GM12878 (cell line): ENCODE data around the gene AKT3. TPM values are rescaled to one million over a fixed set of nuclear protein-coding genes. Genes with fewer than 3 reads are reported as not detected.

Experiments
- ATAC-seq: fragments of 200-7000 bp; cut with Tn5 transposase; 3 replicates; pipeline ENCODE4 v1.9.1; 2020; ENCODE audit warnings: mild to moderate bottlenecking, moderate library complexity
- BruUV-seq: library from RNA; stranded (reverse); fragments of 400-500 nt; replicated peaks from 2 replicates; lab custom pipeline; 2021; lab: Mats Ljungman, UMichigan
- CTCF ChIA-PET: fragments of 300-600 bp; sonication (Branson Sonifier 250); formaldehyde crosslinking; extraction: SDS; loops from one replicate; lab custom pipeline; 2021; ENCODE audit warnings: inconsistent platforms; lab: Yijun Ruan, JAX
- POLR2A ChIA-PET: fragments of 350-600 bp; formaldehyde crosslinking; extraction: SDS; loops from one replicate; lab custom pipeline; 2021; ENCODE audit warnings: inconsistent platforms; lab: Charles Lee
- RAD21 ChIA-PET: fragments of 300-600 bp; sonication (Branson Sonifier 250); formaldehyde crosslinking; loops from one replicate; lab custom pipeline; 2023; ENCODE audit warnings: antibody characterized with exemption; ENCODE audit not compliant: unreplicated experiment; lab: Charles Lee
- SMC1A ChIA-PET: fragments of 300-600 bp; sonication (Branson Sonifier 250); formaldehyde crosslinking; loops from one replicate; lab custom pipeline; 2023; ENCODE audit not compliant: unreplicated experiment, uncharacterized antibody; lab: Charles Lee
- DNase-seq: peaks from one replicate; pipeline ENCODE4 v3.0.0-alpha.2; 2011; ENCODE audit warnings: low read depth, low spot score
- FAIRE-seq: peaks from 3 replicates; lab custom pipeline; 2011; peaks lifted over from hg19 to GRCh38; lab: Jason Lieb, UNC
- H2AFZ ChIP-seq: 2 replicates; pipeline ENCODE4 v1.6.0; 2011; ENCODE audit warnings: low read depth, low read length, control low read depth; ENCODE audit not compliant: control insufficient read depth
- H3K27ac ChIP-seq: 2 replicates; pipeline ENCODE4 v1.5.1; 2011; ENCODE audit warnings: control low read depth; ENCODE audit not compliant: control insufficient read depth, insufficient read depth
- H3K27me3 ChIP-seq, 2 experiments: replicated peaks in 1 of 2; 2 replicates each; pipeline versions ENCODE4 v1.6.0 to v1.6.1; 2011; ENCODE audit warnings: low read length in 1 of 2; ENCODE audit not compliant: control insufficient read depth in 2 of 2, insufficient read depth in 2 of 2
- H3K36me3 ChIP-seq, 2 experiments: 2 replicates each; pipeline ENCODE4 v1.5.1; 2011; ENCODE audit warnings: low read length in 1 of 2; ENCODE audit not compliant: control insufficient read depth in 2 of 2, insufficient read depth in 2 of 2
- H3K4me1 ChIP-seq: 2 replicates; pipeline ENCODE4 v1.6.1; 2011; ENCODE audit warnings: mild to moderate bottlenecking, low read length, moderate library complexity, mixed read lengths; ENCODE audit not compliant: control insufficient read depth, insufficient read depth
- H3K4me2 ChIP-seq: 2 replicates; pipeline ENCODE4 v1.6.0; 2011; ENCODE audit warnings: control low read depth; ENCODE audit not compliant: control insufficient read depth, insufficient read depth
- H3K4me3 ChIP-seq: fragments of 200-600 bp; sonication (generic); 2 replicates; pipeline ENCODE4 v1.5.1; 2016
- H3K79me2 ChIP-seq: 2 replicates; pipeline ENCODE4 v1.6.0; 2011; ENCODE audit warnings: low read length; ENCODE audit not compliant: control insufficient read depth, insufficient read depth
- H3K9ac ChIP-seq: 2 replicates; pipeline ENCODE4 v1.8.0; 2011; ENCODE audit warnings: low read length, control low read depth, mixed read lengths; ENCODE audit not compliant: control insufficient read depth, insufficient read depth
- H3K9me3 ChIP-seq: replicated peaks from 3 replicates; pipeline ENCODE4 v1.5.1; 2011; ENCODE audit warnings: mild to moderate bottlenecking, low read length; ENCODE audit not compliant: control insufficient read depth, insufficient read depth
- H4K20me1 ChIP-seq: 2 replicates; pipeline ENCODE4 v1.6.0; 2011; ENCODE audit not compliant: control insufficient read depth, insufficient read depth
- ATF3 ChIP-seq: IDR thresholded peaks from 2 replicates; pipeline ENCODE4 v1.6.1; 2011; ENCODE audit warnings: low read depth, mild to moderate bottlenecking, low read length, moderate library complexity, borderline replicate concordance; ENCODE audit errors: extremely low read depth
- IRF5 ChIP-seq: fragments of 450-650 bp; IDR thresholded peaks from 2 replicates; pipeline ENCODE4 v1.6.1; 2017; ENCODE audit warnings: borderline replicate concordance
- JUNB ChIP-seq: IDR thresholded peaks from 2 replicates; pipeline ENCODE4 v1.6.1; 2016; ENCODE audit warnings: antibody characterized with exemption, mild to moderate bottlenecking
- KDM1A ChIP-seq: fragments of 200-600 bp; sonication (generic); IDR thresholded peaks from 2 replicates; pipeline ENCODE4 v1.6.1; 2016; ENCODE audit warnings: borderline replicate concordance
- MAX ChIP-seq: IDR thresholded peaks from 2 replicates; pipeline ENCODE4 v1.6.1; 2012; ENCODE audit warnings: low read depth, low read length, improper control_type of control experiment
- NFYA ChIP-seq: IDR thresholded peaks from 2 replicates; pipeline ENCODE4 v1.6.1; 2011; ENCODE audit warnings: low read depth, mild to moderate bottlenecking, low read length, improper control_type of control experiment, borderline replicate concordance
- NRF1 ChIP-seq: conservative IDR thresholded peaks from 2 replicates; pipeline ENCODE4 v1.6.1; 2011; ENCODE audit warnings: mild to moderate bottlenecking, low read depth, low read length, improper control_type of control experiment
- PAX8 ChIP-seq: fragments of 450-650 bp; IDR thresholded peaks from 2 replicates; pipeline ENCODE4 v1.6.1; 2017; ENCODE audit warnings: mild to moderate bottlenecking, moderate library complexity
- POU2F2 ChIP-seq: IDR thresholded peaks from 3 replicates; pipeline ENCODE4 v1.6.1; 2011; ENCODE audit warnings: low read depth, mild to moderate bottlenecking, low read length, borderline replicate concordance
- RAD51 ChIP-seq: fragments of 450-650 bp; IDR thresholded peaks from 2 replicates; pipeline ENCODE4 v1.6.1; 2016; ENCODE audit warnings: moderate library complexity, mild to moderate bottlenecking, inconsistent platforms
- TAF1 ChIP-seq: IDR thresholded peaks from 2 replicates; pipeline ENCODE4 v1.6.1; 2011; ENCODE audit warnings: mild to moderate bottlenecking, low read depth, low read length, borderline replicate concordance
- WGBS: methylation state at CpG from one replicate; pipeline ENCODE4 v1.1.6; 2016; ENCODE audit warnings: low lambda C conversion rate; ENCODE audit not compliant: insufficient replicate concordance, insufficient coverage; ENCODE audit errors: missing lambda C conversion rate; 5-methylcytosine and 5-hydroxymethylcytosine counted together
- in situ Hi-C: fragments of 300-500 bp; cut with MboI; formaldehyde crosslinking; loops from 9 replicates; pipeline ENCODE4 v1.14.3; 2018; ENCODE audit warnings: mixed read lengths
- intact Hi-C: fragments of 100-400 bp; cut with micrococcal nuclease; formaldehyde crosslinking; loops from one replicate; pipeline ENCODE4 v1.14.2; 2022; ENCODE audit not compliant: unreplicated experiment
- polyA plus RNA-seq, 11 experiments: library from polyadenylated mRNA; depleted of rRNA in 4 of 11; unstranded in 6 of 11; stranded (reverse) in 5 of 11; fragments of >200 nt; fragmentation: Nextera tagmentation in 4 of 11; fragmentation: Illumina TruSeq in 1 of 11; extraction: Ambion mirVana in 4 of 11; extraction: Trizol in 1 of 11; gene quantifications; 1 replicate in 1 of 11; 2 replicates in 10 of 11; pipeline versions ENCODE4 v1.2.1 to v1.2.3, GENCODE V29; 2011 to 2016; ENCODE audit warnings: inconsistent platforms in 2 of 11, missing spikeins in 2 of 11, low read depth in 1 of 11
- total RNA-seq, 4 experiments: library from RNA; depleted of rRNA in 3 of 4; stranded (reverse); fragments of >200 nt in 3 of 4; fragmentation: Illumina TruSeq in 1 of 4; extraction: Trizol in 1 of 4; gene quantifications; 2 replicates each; pipeline versions ENCODE4 v1.2.1 to v1.2.3, GENCODE V29; 2013 to 2021
- TF ChIP-seq, protein P1 (sequence below): IDR thresholded peaks from 2 replicates; pipeline ENCODE4 v1.6.1; 2011; ENCODE audit warnings: mild to moderate bottlenecking, low read depth, low read length, moderate library complexity; ENCODE audit not compliant: insufficient replicate concordance
- TF ChIP-seq, protein P2 (sequence below): fragments of 450-650 bp; IDR thresholded peaks from 2 replicates; pipeline ENCODE4 v1.6.1; 2016; ENCODE audit warnings: mild to moderate bottlenecking
- TF ChIP-seq, protein P3 (sequence below): IDR thresholded peaks from 2 replicates; pipeline ENCODE4 v1.6.1; 2012; ENCODE audit warnings: low read depth, low read length, improper control_type of control experiment
- TF ChIP-seq, protein P4 (sequence below): IDR thresholded peaks from 2 replicates; pipeline ENCODE4 v1.6.1; 2012; ENCODE audit warnings: low read depth, low read length, improper control_type of control experiment

AKT3 gene
- total and polyA plus RNA-seq, 10 of the 15 experiments (the other 5 are each of a cell fraction or from before 2014, with no cell fraction given) = 0.03 to 0.56 (median 0.19) TPM

- SMC1A ChIA-PET = no interaction called here
- peaks cover 14% of the 10 kb centered on the region; the same call in 1 of the 2 replicates for H3K4me1 ChIP-seq
- no peak overlapping the region for H3K4me3 ChIP-seq
- H3K27me3 ChIP-seq = no peaks in the 10 kb centered on the region
- peak overlapping the region; percentile 43; the same call in 1 of the 2 replicates for H3K27ac ChIP-seq
- in situ Hi-C loops (no loop called here), intact Hi-C loops (loop anchor here (1.0 to 5.0 kb wide), 2 partner anchors 8 to 151 kb away; no protein-coding TSS in a partner anchor)
- H3K36me3 ChIP-seq = no peaks in the 10 kb centered on the region
- ATAC-seq = peak; percentile 98
- BruUV-seq = no TSS peak
- H3K9ac ChIP-seq = no peak overlapping the region
- no peaks in the 10 kb centered on the region for H3K79me2 ChIP-seq
- FAIRE-seq = peak; percentile 98
- WGBS = 37% methylated on average over 6 of the region's 6 CpGs
- RAD21 ChIA-PET = no interaction called here
- H4K20me1 ChIP-seq = no peaks in the 10 kb centered on the region
- CTCF ChIA-PET = interaction anchor here (1.7 kb wide), 1 partner anchor 253 kb away, joined by 4 read pairs; no protein-coding TSS in a partner anchor
- no peak overlapping the region for H2AFZ ChIP-seq
- DNase-seq = peak; percentile 76
- no peaks in the 10 kb centered on the region; the same call in none of the 3 replicates for H3K9me3 ChIP-seq
- POLR2A ChIA-PET = no interaction called here
- H3K4me2 ChIP-seq = peak overlapping the region; percentile 54
- TF ChIP-seq JUNB (peak; percentile 99), IRF5 (no peak), KDM1A (no peak), RAD51 (no peak), NRF1 (no peak), MAX (no peak), POU2F2 (peak; percentile 98), ATF3 (no peak), NFYA (no peak), PAX8 (no peak), TAF1 (no peak)
- TF ChIP-seq, protein P1, sequence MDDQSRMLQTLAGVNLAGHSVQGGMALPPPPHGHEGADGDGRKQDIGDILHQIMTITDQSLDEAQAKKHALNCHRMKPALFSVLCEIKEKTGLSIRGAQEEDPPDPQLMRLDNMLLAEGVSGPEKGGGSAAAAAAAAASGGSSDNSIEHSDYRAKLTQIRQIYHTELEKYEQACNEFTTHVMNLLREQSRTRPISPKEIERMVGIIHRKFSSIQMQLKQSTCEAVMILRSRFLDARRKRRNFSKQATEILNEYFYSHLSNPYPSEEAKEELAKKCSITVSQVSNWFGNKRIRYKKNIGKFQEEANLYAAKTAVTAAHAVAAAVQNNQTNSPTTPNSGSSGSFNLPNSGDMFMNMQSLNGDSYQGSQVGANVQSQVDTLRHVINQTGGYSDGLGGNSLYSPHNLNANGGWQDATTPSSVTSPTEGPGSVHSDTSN = no peak
- TF ChIP-seq, protein P2, sequence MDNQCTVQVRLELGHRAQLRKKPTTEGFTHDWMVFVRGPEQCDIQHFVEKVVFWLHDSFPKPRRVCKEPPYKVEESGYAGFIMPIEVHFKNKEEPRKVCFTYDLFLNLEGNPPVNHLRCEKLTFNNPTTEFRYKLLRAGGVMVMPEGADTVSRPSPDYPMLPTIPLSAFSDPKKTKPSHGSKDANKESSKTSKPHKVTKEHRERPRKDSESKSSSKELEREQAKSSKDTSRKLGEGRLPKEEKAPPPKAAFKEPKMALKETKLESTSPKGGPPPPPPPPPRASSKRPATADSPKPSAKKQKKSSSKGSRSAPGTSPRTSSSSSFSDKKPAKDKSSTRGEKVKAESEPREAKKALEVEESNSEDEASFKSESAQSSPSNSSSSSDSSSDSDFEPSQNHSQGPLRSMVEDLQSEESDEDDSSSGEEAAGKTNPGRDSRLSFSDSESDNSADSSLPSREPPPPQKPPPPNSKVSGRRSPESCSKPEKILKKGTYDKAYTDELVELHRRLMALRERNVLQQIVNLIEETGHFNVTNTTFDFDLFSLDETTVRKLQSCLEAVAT = peak; percentile 73; the same call in 1 of the 2 replicates
- TF ChIP-seq, protein P3, sequence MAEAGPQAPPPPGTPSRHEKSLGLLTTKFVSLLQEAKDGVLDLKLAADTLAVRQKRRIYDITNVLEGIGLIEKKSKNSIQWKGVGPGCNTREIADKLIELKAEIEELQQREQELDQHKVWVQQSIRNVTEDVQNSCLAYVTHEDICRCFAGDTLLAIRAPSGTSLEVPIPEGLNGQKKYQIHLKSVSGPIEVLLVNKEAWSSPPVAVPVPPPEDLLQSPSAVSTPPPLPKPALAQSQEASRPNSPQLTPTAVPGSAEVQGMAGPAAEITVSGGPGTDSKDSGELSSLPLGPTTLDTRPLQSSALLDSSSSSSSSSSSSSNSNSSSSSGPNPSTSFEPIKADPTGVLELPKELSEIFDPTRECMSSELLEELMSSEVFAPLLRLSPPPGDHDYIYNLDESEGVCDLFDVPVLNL = no peak
- TF ChIP-seq, protein P4, sequence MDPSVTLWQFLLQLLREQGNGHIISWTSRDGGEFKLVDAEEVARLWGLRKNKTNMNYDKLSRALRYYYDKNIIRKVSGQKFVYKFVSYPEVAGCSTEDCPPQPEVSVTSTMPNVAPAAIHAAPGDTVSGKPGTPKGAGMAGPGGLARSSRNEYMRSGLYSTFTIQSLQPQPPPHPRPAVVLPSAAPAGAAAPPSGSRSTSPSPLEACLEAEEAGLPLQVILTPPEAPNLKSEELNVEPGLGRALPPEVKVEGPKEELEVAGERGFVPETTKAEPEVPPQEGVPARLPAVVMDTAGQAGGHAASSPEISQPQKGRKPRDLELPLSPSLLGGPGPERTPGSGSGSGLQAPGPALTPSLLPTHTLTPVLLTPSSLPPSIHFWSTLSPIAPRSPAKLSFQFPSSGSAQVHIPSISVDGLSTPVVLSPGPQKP = no peak
Measured at GRCh38 chr1:243596431-243597062, 253.5 kb downstream of the AKT3 start.
